Measurements from ENCODE around the gene FLAD1.

The FLAD1 gene

DNA sequence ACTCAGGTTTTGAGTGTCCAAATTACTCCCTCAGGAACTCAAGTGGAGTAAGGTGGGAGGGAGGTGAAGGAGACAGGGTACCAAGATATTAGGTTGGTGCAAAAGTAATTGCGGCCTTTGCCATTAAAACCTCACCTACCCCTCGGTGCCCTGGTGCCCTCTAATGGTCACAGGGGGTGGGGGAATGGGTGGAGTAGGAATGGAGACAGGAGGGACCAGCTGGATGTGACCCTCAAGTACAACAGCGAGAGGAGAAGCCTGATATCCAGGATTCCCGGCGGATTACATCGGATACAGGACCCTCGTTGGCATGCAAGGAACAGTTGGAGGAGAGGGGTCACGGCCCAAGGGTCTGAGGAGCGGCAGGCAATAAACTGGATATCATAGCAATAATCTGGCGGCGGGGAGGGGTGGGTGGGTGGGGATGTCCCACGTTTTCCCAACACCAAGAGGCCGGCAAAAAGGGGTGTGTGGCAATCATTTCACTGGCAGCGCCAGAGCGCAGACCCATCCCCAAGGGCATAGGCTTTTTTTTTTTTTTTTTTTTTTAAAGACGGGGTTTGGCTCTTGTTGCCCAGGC, 15.1 kb downstream of the FLAD1 start:
- DNase-seq, result peak; percentile 47
- no peak overlapping the region for H3K27ac ChIP-seq

GRCh38 chr1:154998818-154999570, 15.8 kb downstream of the FLAD1 start:
- TF ChIP-seq CTCF (IDR thresholded peaks at IDR 0.05; ENCODE audit: low read depth, low read length), result peak; percentile 100
- H3K4me3 ChIP-seq (ENCODE audit: low read depth, low read length), result peak overlapping the region; percentile 64
- no peaks in the 10 kb centered on the region for H3K9me3 ChIP-seq (ENCODE audit: severe bottlenecking)
- H3K36me3 ChIP-seq, result no peaks in the 10 kb centered on the region
- peak overlapping the region; percentile 99 for H3K27ac ChIP-seq
- DNase-seq, result peak; percentile 97
- no peaks in the 10 kb centered on the region for H3K27me3 ChIP-seq (ENCODE audit: insufficient read depth, low read depth, severe bottlenecking)

More for the DNA sequence above, 15.1 kb downstream of the FLAD1 start:
- H3K36me3 ChIP-seq, result no peaks in the 10 kb centered on the region
- H3K4me3 ChIP-seq (ENCODE audit: low read depth, low read length), result no peak overlapping the region
- H3K27me3 ChIP-seq (ENCODE audit: insufficient read depth, low read depth, severe bottlenecking), result no peaks in the 10 kb centered on the region
- H3K9me3 ChIP-seq (ENCODE audit: severe bottlenecking), result no peaks in the 10 kb centered on the region
- peak; percentile 45; the same call in 1 of the 2 replicates for TF ChIP-seq CTCF (IDR thresholded peaks at IDR 0.05; ENCODE audit: low read depth, low read length)

GRCh38 chr1:154999571-155000410, 16.6 kb downstream of the FLAD1 start:
- no peak for TF ChIP-seq CTCF (IDR thresholded peaks at IDR 0.05; ENCODE audit: low read depth, low read length)
- Histone ChIP-seq H3K27ac (peak overlapping the region; percentile 99), H3K27me3 (ENCODE audit: insufficient read depth, low read depth, severe bottlenecking) (no peaks in the 10 kb centered on the region), H3K9me3 (ENCODE audit: severe bottlenecking) (no peaks in the 10 kb centered on the region), H3K36me3 (peaks cover 4% of the 10 kb centered on the region; the same call in 1 of the 2 replicates), H3K4me3 (ENCODE audit: low read depth, low read length) (peak overlapping the region; percentile 64)
- peak; percentile 92 for DNase-seq

DNA sequence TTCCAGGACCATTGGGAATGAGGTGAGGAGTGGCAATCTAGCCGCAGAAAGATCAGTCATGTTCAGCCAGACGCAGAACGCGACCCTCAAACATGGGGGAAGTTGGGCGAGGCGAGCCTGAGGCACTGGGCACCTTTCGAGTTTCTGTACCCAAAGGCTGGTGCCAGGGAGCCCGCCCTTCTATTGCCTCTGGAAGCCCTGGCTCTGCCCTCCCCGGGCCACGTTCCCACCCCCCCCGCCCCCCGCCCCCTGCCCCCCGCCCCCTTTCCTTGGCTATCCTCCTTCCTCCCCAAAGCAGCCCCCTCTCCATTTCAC, 17.2 kb downstream of the FLAD1 start:
- Histone ChIP-seq H3K27me3 (ENCODE audit: insufficient read depth, low read depth, severe bottlenecking) (no peaks in the 10 kb centered on the region), H3K9me3 (ENCODE audit: severe bottlenecking) (no peaks in the 10 kb centered on the region), H3K36me3 (peaks cover 4% of the 10 kb centered on the region; the same call in 1 of the 2 replicates), H3K4me3 (ENCODE audit: low read depth, low read length) (peak overlapping the region; percentile 64), H3K27ac (peak overlapping the region; percentile 99)
- no peak for TF ChIP-seq CTCF (IDR thresholded peaks at IDR 0.05; ENCODE audit: low read depth, low read length)
- DNase-seq, result no peak

- H3K36me3 ChIP-seq, result peaks cover 4% of the 10 kb centered on the region
- no peaks in the 10 kb centered on the region for H3K27me3 ChIP-seq (ENCODE audit: insufficient read depth, low read depth, severe bottlenecking)
- no peaks in the 10 kb centered on the region for H3K9me3 ChIP-seq (ENCODE audit: severe bottlenecking)
- H3K27ac ChIP-seq, result peak overlapping the region; percentile 99
- peak; percentile 100 for DNase-seq
- TF ChIP-seq CTCF (IDR thresholded peaks at IDR 0.05; ENCODE audit: low read depth, low read length), result peak; percentile 41; the same call in 1 of the 2 replicates
- H3K4me3 ChIP-seq (ENCODE audit: low read depth, low read length), result peak overlapping the region; percentile 64
Observed at GRCh38 chr1:155000726-155001424, 17.7 kb downstream of the FLAD1 start.
